ENCODE measurements around the gene FAXDC2. TPM values are rescaled to one million over a fixed set of nuclear protein-coding genes. Genes with fewer than 3 reads are reported as not detected.

The FAXDC2 gene
- total RNA-seq, 1 experiment from 2014 or later, result 0.95 TPM

DNA sequence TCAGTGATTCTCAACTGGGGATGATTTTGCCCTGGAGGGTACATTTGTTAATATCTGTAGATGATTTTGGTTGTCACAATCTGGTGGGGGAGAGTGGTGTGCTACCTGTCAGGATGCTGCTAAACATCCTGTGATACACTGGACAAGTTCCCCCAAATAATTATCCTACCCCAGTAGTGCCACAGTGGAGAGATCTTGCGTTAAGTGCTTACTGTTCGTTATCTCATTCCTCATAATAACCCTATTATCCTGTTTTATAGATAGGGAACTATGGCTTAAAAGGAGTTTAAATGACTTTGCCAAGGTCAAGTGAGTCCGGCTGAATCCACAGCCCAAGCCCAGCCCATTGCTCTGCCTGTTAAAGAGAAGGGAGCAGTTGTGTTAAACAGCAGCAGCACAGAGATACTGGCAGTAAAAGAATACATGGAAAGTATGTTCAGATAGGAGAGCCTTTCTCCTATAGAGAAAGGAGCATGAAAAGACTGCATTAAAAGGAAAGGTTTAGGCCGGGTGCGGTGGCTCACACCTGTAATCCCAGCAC is 23.5 kb upstream of the FAXDC2 start:
- no TSS peak for BruUV-seq (replicated peaks)
- H3K36me3 Mint-ChIP-seq (ENCODE audit: insufficient read depth, unreplicated experiment), result peaks cover 80% of the 10 kb centered on the region
- no peak overlapping the region for H3K4me3 Mint-ChIP-seq (ENCODE audit: unreplicated experiment)
- H3K36me3 ChIP-seq (ENCODE audit: control insufficient read depth, insufficient read depth, low read length), result no peaks in the 10 kb centered on the region
- peaks cover 8% of the 10 kb centered on the region for H3K9me3 ChIP-seq
- H3K4me1 ChIP-seq, result no peaks in the 10 kb centered on the region
- no peaks in the 10 kb centered on the region for H3K27me3 ChIP-seq (replicated peaks; ENCODE audit: control insufficient read depth, insufficient read depth, low read length)
- CTCF ChIA-PET, result no interaction called here
- H3K4me3 ChIP-seq (ENCODE audit: low read depth, low read length), result no peak overlapping the region
- DNase-seq, result no peak
- TF ChIP-seq, protein P1, sequence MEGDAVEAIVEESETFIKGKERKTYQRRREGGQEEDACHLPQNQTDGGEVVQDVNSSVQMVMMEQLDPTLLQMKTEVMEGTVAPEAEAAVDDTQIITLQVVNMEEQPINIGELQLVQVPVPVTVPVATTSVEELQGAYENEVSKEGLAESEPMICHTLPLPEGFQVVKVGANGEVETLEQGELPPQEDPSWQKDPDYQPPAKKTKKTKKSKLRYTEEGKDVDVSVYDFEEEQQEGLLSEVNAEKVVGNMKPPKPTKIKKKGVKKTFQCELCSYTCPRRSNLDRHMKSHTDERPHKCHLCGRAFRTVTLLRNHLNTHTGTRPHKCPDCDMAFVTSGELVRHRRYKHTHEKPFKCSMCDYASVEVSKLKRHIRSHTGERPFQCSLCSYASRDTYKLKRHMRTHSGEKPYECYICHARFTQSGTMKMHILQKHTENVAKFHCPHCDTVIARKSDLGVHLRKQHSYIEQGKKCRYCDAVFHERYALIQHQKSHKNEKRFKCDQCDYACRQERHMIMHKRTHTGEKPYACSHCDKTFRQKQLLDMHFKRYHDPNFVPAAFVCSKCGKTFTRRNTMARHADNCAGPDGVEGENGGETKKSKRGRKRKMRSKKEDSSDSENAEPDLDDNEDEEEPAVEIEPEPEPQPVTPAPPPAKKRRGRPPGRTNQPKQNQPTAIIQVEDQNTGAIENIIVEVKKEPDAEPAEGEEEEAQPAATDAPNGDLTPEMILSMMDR (IDR thresholded peaks at IDR 0.05; ENCODE audit: insufficient read depth in 1 of 2, low read depth in 1 of 2, low read length in 1 of 2, severe bottlenecking in 1 of 2, unreplicated experiment in 1 of 2), result no peak
- H3K27me3 Mint-ChIP-seq (ENCODE audit: insufficient read depth, unreplicated experiment), result no peaks in the 10 kb centered on the region
- H3K4me1 Mint-ChIP-seq (ENCODE audit: low read depth, unreplicated experiment), result no peaks in the 10 kb centered on the region
- H3K27ac Mint-ChIP-seq (ENCODE audit: unreplicated experiment), result no peak overlapping the region
- intact Hi-C loops (cut with micrococcal nuclease; ENCODE audit: unreplicated experiment), result no loop called here
- H3K9me3 Mint-ChIP-seq (ENCODE audit: unreplicated experiment), result peaks cover 2% of the 10 kb centered on the region
- POLR2A ChIA-PET, result no interaction called here

DNA sequence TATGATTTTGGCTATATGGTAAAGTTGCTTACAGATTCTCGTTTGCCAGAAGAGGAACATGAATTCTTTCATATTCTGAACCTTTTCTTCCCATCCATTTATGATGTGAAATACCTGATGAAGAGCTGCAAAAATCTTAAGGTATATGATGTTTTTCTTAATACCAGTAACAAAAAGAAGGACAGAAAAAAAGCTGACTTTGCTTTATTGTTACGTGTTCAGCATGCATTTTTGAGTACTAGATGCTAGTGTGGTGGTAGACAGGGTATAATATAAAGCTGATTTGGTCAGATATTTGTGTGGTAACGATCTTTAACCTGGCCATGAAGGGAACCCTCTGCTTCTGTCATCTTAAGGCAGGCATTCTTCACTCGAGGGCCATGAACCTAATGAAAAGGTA is 21.3 kb upstream of the FAXDC2 start:
- H3K4me3 Mint-ChIP-seq (ENCODE audit: unreplicated experiment), result no peak overlapping the region
- Histone ChIP-seq H3K4me1 (no peaks in the 10 kb centered on the region), H3K27me3 (replicated peaks; ENCODE audit: control insufficient read depth, insufficient read depth, low read length) (no peaks in the 10 kb centered on the region), H3K9me3 (no peaks in the 10 kb centered on the region), H3K4me3 (ENCODE audit: low read depth, low read length) (no peak overlapping the region), H3K36me3 (ENCODE audit: control insufficient read depth, insufficient read depth, low read length) (no peaks in the 10 kb centered on the region)
- no TSS peak for BruUV-seq (replicated peaks)
- no peaks in the 10 kb centered on the region for H3K9me3 Mint-ChIP-seq (ENCODE audit: unreplicated experiment)
- H3K27me3 Mint-ChIP-seq (ENCODE audit: insufficient read depth, unreplicated experiment), result no peaks in the 10 kb centered on the region
- POLR2A ChIA-PET, result no interaction called here
- TF ChIP-seq, protein P1 (IDR thresholded peaks at IDR 0.05; ENCODE audit: insufficient read depth in 1 of 2, low read depth in 1 of 2, low read length in 1 of 2, severe bottlenecking in 1 of 2, unreplicated experiment in 1 of 2), result no peak
- H3K27ac Mint-ChIP-seq (ENCODE audit: unreplicated experiment), result no peak overlapping the region
- intact Hi-C loops (cut with micrococcal nuclease; ENCODE audit: unreplicated experiment), result no loop called here
- CTCF ChIA-PET, result no interaction called here
- H3K36me3 Mint-ChIP-seq (ENCODE audit: insufficient read depth, unreplicated experiment), result peaks cover 83% of the 10 kb centered on the region
- H3K4me1 Mint-ChIP-seq (ENCODE audit: low read depth, unreplicated experiment), result no peaks in the 10 kb centered on the region
- DNase-seq, result no peak

DNA sequence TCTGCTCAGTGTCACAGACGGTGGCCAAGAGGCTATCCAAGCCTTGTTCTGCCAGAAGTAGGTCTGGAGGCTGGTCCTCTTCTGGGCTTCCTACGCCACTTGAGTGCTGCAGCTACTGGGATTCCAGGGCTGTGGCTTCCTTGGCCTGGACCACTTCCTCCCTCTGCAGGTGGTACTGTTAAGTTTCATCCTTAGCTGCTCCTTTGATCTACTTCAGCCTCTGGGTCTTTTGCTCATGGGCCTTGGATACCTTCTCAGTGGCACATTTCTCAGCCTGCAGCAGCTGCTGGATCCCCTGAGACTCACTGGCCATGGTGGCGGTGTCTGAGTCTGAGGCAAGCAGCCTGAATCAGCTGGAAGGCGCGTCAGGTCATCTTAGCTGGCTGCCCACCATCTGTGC is 18.3 kb upstream of the FAXDC2 start:
- Mint-ChIP-seq H3K27me3 (ENCODE audit: insufficient read depth, unreplicated experiment) (no peaks in the 10 kb centered on the region), H3K4me1 (ENCODE audit: low read depth, unreplicated experiment) (no peaks in the 10 kb centered on the region), H3K9me3 (ENCODE audit: unreplicated experiment) (no peaks in the 10 kb centered on the region), H3K36me3 (ENCODE audit: insufficient read depth, unreplicated experiment) (peaks cover 75% of the 10 kb centered on the region), H3K27ac (ENCODE audit: unreplicated experiment) (no peak overlapping the region), H3K4me3 (ENCODE audit: unreplicated experiment) (no peak overlapping the region)
- BruUV-seq (replicated peaks), result no TSS peak
- intact Hi-C loops (cut with micrococcal nuclease; ENCODE audit: unreplicated experiment), result loop anchor here (1.0 to 2.0 kb wide), 2 partner anchors 58 to 218 kb away; no protein-coding TSS in a partner anchor
- Histone ChIP-seq H3K4me1 (no peaks in the 10 kb centered on the region), H3K9me3 (no peaks in the 10 kb centered on the region), H3K36me3 (ENCODE audit: control insufficient read depth, insufficient read depth, low read length) (no peaks in the 10 kb centered on the region; the same call in 1 of the 2 replicates), H3K4me3 (ENCODE audit: low read depth, low read length) (no peak overlapping the region), H3K27me3 (replicated peaks; ENCODE audit: control insufficient read depth, insufficient read depth, low read length) (no peaks in the 10 kb centered on the region)
- ChIA-PET CTCF (interaction anchor here (0.7 to 1.3 kb wide), 7 partner anchors 10 to 218 kb away, joined by 3 to 7 read pairs (median 3); partner anchors contain the start of gene CNOT8), POLR2A (interaction anchor here (0.6 to 0.7 kb wide), 2 partner anchors 16 to 222 kb away, joined by 3 read pairs; no protein-coding TSS in a partner anchor)
- TF ChIP-seq, protein P1 (IDR thresholded peaks at IDR 0.05; ENCODE audit: insufficient read depth in 1 of 2, low read depth in 1 of 2, low read length in 1 of 2, severe bottlenecking in 1 of 2, unreplicated experiment in 1 of 2), result peak in 1 of 2 experiments; percentile 62
- peak; percentile 66 for DNase-seq
